Activated CD8-positive, alpha-beta memory T cell treated with anti-CD3 and anti-CD28 coated beads for 36 hours (primary cell): ENCODE measurements around the gene WDR45B. TPM values are rescaled to one million over a fixed set of nuclear protein-coding genes. Genes with fewer than 3 reads are reported as not detected.

Source experiments
- CTCF ChIA-PET: fragments of 350-600 bp; sonication (Branson Sonifier 250); formaldehyde crosslinking; loops from one replicate; lab custom pipeline; 2021; ENCODE audit warnings: antibody characterized with exemption; lab: Charles Lee
- POLR2A ChIA-PET: fragments of 350-600 bp; sonication (Branson Sonifier 250); formaldehyde crosslinking; loops from one replicate; lab custom pipeline; 2021; ENCODE audit warnings: antibody characterized with exemption; lab: Charles Lee
- total RNA-seq, 2 experiments: library from RNA; stranded (reverse); gene quantifications; one replicate each; pipeline ENCODE4 v1.2.3, GENCODE V29; 2021

Gene WDR45B
- 10 to 100 TPM; 57.0 to 57.9 TPM for total RNA-seq

- ChIA-PET POLR2A (interaction anchor here (0.5 kb wide), 1 partner anchor 1410 kb away, joined by 3 read pairs; no protein-coding TSS in a partner anchor), CTCF (no interaction called here)
Measured at GRCh38 chr17:82648165-82648668, at the start of gene WDR45B. Gene WDR45B (minus strand): TSS chr17:82648444. CDS start chr17:82648340, 104 bp downstream.

DNA sequence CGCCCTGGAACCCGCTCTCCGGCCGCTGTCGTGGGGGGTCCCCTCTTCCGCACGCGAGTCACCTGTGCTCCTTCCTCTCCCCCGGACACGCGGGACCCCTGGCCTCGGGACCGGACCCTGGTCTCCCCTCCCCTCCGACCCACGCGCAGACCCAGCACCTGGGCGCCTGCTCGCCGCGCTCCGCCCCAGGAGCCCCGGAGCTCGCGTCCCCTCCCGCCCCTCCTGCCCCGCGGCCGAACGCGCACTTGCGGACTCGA is 49.5 kb upstream of the WDR45B start:
- POLR2A ChIA-PET = no interaction called here
- CTCF ChIA-PET = no interaction called here

DNA sequence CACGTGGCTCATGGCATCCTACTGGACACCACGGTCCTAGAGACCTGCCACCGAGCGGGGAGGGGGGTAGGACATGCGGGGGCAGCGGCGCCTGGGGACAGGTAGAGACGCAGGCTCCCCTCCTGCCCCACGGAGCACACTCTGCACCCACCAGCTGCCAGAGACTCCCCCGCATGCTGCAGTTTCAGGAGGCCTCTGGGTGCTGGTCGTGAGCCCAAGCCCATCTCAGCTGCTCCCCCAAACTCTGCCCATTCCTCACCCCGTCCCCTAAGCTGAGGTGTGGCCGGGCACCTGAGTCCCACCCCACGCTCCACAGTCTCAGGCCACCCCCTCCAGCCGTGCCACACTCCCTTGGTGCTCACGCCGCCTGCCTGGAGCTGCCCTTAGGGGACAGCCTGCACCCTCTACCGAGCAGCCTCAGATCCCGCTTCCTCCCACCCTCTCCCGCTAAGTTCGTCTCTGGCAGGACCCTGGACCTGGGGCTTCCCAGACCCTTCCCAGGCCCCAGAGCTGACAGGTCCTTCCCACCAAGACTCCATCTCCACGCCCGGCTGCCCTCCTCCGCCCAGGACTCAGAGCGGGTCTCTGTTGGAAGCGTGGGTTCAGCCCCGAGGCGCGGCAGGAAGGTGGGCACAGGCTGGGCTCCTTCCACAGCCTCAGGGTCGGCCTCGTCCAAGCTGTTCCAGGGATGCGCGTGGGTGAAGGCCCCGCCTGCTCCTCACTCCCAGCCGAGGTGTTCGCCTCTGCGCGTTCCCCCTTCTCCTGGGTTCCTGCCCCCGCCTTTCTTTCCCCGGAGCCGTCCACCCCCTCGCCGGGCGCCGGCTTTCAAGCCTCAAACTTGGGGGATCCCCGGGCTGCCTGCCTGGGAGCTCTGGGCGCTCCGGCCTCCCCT is 48.9 kb upstream of the WDR45B start:
- CTCF ChIA-PET = no interaction called here
- POLR2A ChIA-PET = interaction anchor here (0.5 kb wide), 1 partner anchor 303 kb away, joined by 3 read pairs; no protein-coding TSS in a partner anchor

DNA sequence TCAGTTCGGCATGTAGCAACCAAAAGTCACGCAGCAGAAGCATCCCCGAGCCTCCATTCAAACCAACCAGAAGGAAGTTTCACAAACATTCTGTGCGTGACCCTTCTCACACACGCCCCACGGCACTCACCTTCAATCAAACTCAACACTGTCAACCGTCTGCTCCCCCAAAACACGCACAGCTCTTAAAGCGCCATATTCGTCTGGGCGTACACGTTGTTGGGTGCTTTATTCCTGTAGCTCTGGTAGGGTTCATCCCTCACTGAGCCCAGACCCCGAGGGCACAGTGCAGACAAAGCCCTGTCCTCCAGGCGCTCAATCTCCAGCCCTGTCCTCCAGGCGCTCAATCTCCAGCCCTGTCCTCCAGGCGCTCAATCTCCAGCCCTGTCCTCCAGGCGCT is 48.0 kb upstream of the WDR45B start:
- POLR2A ChIA-PET = no interaction called here
- CTCF ChIA-PET = no interaction called here

- ChIA-PET CTCF (no interaction called here), POLR2A (no interaction called here)
Measured at GRCh38 chr17:82694647-82695046, 46.4 kb upstream of the WDR45B start.

DNA sequence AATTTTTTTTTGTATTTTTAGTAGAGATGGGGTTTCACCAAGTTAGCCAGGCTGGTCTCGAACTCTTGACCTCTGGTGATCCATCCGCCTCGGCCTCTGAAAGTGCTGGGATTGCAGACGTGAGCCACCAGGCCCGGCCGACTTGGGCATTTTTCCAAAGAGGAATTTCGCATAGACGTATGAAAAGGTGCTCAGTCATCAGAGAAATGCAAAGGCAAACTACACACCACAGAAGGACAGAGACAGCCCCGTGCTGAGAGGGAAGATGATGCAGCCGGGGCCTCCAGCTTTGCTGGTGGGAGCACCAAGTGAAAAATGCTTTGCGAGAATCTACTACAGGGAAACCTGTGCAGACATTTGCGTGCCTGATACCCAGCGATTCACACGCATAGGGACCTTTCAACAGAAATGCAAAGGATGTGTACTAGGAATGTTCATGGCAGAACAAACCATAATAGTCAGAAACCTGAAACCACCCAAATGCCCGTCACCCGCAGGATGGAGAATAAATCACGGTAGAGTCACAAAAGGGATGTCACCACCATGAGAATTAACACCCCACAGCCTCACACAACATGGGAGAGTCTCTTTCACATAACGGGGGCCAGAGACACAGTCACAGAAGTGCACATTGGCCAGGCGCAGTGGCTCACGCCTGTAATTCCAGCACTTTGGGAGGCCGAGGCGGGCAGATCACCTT is 45.1 kb upstream of the WDR45B start:
- CTCF ChIA-PET = no interaction called here
- POLR2A ChIA-PET = no interaction called here

DNA sequence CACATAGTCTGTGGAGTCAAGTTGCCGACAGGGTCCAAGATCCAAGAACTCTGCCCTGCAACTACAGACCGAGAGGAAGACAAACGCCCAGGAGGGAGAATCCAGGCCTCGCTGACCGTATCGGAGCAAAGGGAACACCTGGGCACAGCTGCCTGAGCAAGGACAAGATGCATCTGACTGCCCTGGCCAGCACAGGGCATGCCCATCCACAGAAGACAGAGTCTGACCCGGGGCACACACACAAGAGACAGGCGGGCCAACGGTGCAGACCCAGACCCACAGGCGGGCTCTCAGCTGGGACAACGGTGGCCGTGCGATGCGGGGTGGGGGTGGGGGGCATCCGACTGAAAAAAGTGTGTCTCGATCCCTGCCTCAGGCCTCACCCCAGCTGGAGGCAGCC is 44.0 kb upstream of the WDR45B start:
- CTCF ChIA-PET = no interaction called here
- POLR2A ChIA-PET = no interaction called here

DNA sequence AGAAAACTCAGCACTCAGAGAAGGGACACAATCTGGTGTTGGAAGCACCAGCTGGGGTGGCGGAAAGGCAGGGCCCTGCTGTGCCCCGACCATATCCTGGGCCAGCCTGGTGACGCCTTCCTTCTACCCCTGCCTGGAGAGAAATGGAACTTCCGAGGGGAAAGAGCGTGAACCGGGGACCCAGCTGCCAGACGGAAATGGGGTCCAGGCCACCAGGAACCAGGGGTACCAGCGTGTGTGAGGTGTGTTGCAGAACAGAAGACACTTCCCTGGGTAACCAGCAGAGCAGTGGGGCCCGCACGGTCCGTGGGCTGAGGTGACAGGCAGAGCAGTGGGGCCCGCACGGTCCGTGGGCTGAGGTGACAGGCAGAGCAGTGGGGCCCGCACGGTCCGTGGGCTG is 43.5 kb upstream of the WDR45B start:
- ChIA-PET CTCF (no interaction called here), POLR2A (no interaction called here)

DNA sequence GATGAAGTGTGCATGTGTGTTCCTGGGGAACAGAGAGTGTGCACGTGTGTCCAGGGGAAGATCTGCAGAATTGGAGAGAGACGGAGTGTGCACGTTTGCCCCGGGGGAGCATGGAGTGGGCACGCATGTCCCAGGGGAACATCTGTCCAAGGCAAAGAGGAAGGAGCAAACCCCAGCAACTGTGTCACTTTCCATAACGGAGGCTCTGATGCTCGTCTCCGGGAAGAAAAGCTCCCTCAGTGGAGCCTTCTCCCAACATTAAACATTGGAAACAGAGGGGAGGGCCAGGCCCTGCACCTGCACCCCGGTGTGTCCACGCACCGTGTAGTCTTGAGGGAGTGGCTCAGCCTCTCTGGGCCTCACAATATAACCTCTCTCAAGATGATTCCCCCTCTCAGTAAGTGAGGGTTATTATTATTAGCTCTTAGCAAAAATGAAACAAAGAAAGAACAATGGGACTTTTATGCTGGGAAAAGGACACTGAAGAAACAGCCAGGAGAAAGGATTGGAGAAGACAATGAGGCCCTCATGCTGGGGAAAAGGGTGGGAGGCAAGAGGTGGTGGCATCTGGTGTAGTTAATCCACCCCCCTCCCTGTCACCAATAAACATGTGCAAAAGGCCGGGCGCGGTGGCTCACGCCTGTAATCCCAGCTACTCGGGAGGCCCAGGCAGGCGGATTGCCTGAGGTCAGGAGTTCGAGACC is 42.7 kb upstream of the WDR45B start:
- POLR2A ChIA-PET = no interaction called here
- CTCF ChIA-PET = no interaction called here

GRCh38 chr17:82689077-82689476 is 40.8 kb upstream of the WDR45B start:
- ChIA-PET CTCF (no interaction called here), POLR2A (no interaction called here)

DNA sequence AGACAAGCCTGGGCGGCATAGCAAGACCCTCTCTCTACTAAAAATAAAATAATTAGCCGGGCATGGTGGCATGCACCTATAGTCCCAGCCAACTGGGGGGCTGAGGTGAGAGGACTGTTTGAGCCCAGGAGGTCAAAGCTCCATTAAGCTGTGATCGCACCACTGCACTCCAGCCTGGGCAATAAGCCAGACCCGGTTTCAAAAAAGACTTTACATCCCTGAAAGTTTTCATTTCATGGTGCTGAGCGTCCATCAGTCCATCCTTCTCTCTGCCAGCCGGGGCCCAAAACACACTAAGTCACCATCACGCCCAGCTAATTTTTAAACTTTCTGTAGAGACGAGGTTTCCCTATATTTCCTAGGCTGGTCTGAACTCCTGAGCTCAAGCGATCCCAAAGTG is 39.6 kb upstream of the WDR45B start:
- ChIA-PET POLR2A (no interaction called here), CTCF (interaction anchor here (0.6 kb wide), 1 partner anchor 20 kb away, joined by 3 read pairs; no protein-coding TSS in a partner anchor)

DNA sequence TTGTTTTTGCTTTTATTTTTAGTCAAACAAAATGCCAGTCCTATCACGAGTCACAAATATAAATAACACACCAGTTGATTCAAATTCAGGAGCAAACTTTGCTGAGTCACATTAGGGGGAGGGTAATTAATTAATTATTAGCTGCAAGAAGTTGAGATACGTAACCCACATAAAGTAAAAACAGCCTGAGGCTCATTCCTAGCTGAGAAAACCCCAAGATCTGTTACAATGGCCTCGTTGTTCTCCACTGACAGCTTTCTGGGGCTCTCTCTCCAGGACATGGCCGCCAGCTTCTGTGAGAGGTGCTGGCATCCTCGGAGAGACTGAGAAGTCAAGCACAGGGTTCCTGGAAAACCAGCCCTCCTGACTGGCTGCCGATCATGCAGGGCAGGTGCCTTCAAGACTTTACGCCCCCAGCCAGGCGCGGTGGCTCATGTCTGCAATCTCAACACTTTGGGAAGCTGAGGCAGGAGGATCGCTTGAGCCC is 39.2 kb upstream of the WDR45B start:
- POLR2A ChIA-PET = no interaction called here

DNA sequence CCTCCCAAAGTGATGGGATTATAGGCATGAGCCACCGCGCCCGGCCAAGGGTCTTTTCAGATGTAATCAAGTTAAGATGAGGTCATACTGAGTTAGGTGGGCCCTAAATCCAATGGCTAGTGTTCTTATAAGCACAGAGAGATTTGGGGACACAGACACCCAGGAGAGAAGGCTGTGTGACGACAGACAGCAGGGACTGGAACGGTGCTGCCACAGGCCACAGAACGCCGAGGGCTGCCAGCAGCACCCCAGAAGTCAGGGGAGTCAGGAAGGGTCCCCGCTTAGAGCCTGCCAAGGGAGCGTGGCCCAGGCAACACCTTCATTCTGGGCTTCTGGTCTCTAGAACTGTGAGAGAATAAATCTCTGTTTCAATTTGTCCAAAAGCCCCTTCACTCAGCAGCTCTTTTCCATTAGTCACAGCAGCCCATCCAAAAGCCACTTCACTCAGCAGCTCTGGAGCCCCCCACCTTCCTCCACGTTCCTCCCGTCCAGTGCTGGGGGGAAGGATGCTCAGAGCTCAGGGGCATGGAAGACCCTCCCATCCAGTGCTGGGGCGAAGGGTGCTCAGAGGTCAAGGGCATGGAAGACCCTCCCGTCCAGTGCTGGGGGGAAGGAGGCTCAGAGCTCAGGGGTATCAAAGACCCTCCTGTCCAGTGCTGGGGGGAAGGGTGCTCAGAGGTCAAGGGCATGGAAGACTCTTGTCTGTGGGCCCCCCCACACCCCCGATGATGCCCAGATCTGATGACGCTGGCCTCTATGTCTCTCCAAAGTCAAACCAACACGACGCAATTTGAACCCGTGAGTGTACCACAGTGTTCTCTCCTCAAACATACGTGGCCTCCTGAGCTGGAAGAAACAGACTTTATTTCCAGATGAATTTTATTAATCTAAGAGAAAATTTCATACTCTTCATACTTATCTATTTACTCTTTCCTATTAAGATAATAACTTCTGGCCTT is 38.4 kb upstream of the WDR45B start:
- ChIA-PET POLR2A (no interaction called here), CTCF (interaction anchor here (0.6 to 1.2 kb wide), 2 partner anchors 22 to 26 kb away, joined by 3 to 4 read pairs; no protein-coding TSS in a partner anchor)

More for the DNA sequence above, 39.2 kb upstream of the WDR45B start:
- CTCF ChIA-PET = interaction anchor here (0.6 to 1.2 kb wide), 2 partner anchors 21 to 25 kb away, joined by 3 read pairs; no protein-coding TSS in a partner anchor

DNA sequence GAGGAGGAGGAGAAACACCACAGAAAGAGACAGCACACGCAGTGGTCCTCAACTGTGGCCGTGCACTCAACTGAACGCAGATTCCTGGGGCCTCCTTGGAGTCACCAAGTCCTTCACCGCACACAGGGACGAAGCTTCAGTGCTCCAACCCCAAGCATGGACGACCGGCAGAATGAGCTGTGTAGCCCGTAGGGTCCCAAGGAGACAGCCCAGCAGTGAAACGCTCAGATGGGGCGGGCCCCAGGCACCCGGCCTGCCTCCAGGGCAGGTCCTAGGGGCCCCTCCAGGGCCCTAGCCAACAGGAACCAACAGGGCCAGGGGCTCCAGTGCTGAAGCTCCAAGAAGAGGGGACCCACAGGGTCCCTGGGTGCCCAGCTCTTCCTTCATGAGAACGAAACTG is 37.0 kb upstream of the WDR45B start:
- POLR2A ChIA-PET = no interaction called here
- CTCF ChIA-PET = interaction anchor here (0.7 kb wide), 1 partner anchor 16 kb away, joined by 4 read pairs; no protein-coding TSS in a partner anchor

- ChIA-PET POLR2A (no interaction called here), CTCF (interaction anchor here (0.7 kb wide), 1 partner anchor 187 kb away, joined by 3 read pairs; no protein-coding TSS in a partner anchor)
Measured at GRCh38 chr17:82684228-82684841, 36.1 kb upstream of the WDR45B start.

GRCh38 chr17:82683534-82683933 is 35.3 kb upstream of the WDR45B start:
- CTCF ChIA-PET = interaction anchor here (0.7 kb wide), 1 partner anchor 188 kb away, joined by 3 read pairs; no protein-coding TSS in a partner anchor
- POLR2A ChIA-PET = no interaction called here

DNA sequence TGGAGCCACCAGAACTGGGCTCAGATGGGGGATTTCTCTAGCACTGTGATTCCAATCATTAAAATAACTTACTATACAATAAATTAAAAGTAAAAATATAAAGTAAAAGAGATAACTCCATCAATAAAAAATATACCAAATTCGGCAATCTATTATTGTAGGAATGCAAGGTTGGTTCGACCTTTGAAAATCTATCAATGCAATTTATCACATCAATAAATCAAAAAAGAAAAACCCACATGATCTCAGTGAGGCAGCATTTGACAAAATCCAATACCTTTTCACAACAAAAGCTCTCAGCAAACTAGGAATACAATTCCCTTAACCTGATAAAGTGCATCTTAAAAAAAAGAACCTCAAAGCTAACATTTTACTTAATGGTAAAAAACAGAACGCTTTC is 33.3 kb upstream of the WDR45B start:
- ChIA-PET CTCF (interaction anchor here (0.7 to 1.2 kb wide), 2 partner anchors 12 to 86 kb away, joined by 3 read pairs; no protein-coding TSS in a partner anchor), POLR2A (no interaction called here)
